ENCODE results near the gene FGGY.

The FGGY gene

GRCh38 chr1:59690171-59690930 is 393.5 kb downstream of the FGGY start:
- no peak for DNase-seq (ENCODE audit: low read depth, low spot score)
- no peak overlapping the region for H3K4me3 ChIP-seq (ENCODE audit: low read depth, low read length)
- in situ Hi-C loops (cut with HindIII; ENCODE audit: low sequenced_read_pairs): no loop called here
- no peak for TF ChIP-seq CTCF (IDR thresholded peaks at IDR 0.05; ENCODE audit: low read depth, low read length)

- in situ Hi-C loops (cut with HindIII; ENCODE audit: low sequenced_read_pairs): no loop called here
- H3K4me3 ChIP-seq (ENCODE audit: low read depth, low read length): no peak overlapping the region
- no peak for TF ChIP-seq CTCF (IDR thresholded peaks at IDR 0.05; ENCODE audit: low read depth, low read length)
- no peak for DNase-seq (ENCODE audit: low read depth, low spot score)
Observed at GRCh38 chr1:59691261-59691660, 394.4 kb downstream of the FGGY start.

- in situ Hi-C loops (cut with HindIII; ENCODE audit: low sequenced_read_pairs): no loop called here
- no peak for TF ChIP-seq CTCF (IDR thresholded peaks at IDR 0.05; ENCODE audit: low read depth, low read length)
- DNase-seq (ENCODE audit: low read depth, low spot score): peak; percentile 88
- H3K4me3 ChIP-seq (ENCODE audit: low read depth, low read length): no peak overlapping the region
Observed at GRCh38 chr1:59692591-59692990, 395.7 kb downstream of the FGGY start.

- in situ Hi-C loops (cut with HindIII; ENCODE audit: low sequenced_read_pairs): no loop called here
- no peak for TF ChIP-seq CTCF (IDR thresholded peaks at IDR 0.05; ENCODE audit: low read depth, low read length)
- H3K4me3 ChIP-seq (ENCODE audit: low read depth, low read length): no peak overlapping the region
- no peak for DNase-seq (ENCODE audit: low read depth, low spot score)
Observed at GRCh38 chr1:59693406-59693805, 396.5 kb downstream of the FGGY start.

- in situ Hi-C loops (cut with HindIII; ENCODE audit: low sequenced_read_pairs): no loop called here
- no peak overlapping the region for H3K4me3 ChIP-seq (ENCODE audit: low read depth, low read length)
- no peak for TF ChIP-seq CTCF (IDR thresholded peaks at IDR 0.05; ENCODE audit: low read depth, low read length)
- DNase-seq (ENCODE audit: low read depth, low spot score): no peak
Observed at GRCh38 chr1:59695252-59695651, 398.4 kb downstream of the FGGY start.

- in situ Hi-C loops (cut with HindIII; ENCODE audit: low sequenced_read_pairs): no loop called here
- TF ChIP-seq CTCF (IDR thresholded peaks at IDR 0.05; ENCODE audit: low read depth, low read length): no peak
- H3K4me3 ChIP-seq (ENCODE audit: low read depth, low read length): no peak overlapping the region
- DNase-seq (ENCODE audit: low read depth, low spot score): no peak
Observed at GRCh38 chr1:59696421-59697115, 399.7 kb downstream of the FGGY start.
